Activated CD4-positive, alpha-beta memory T cell treated with anti-CD3 and anti-CD28 coated beads for 36 hours (primary cell): ENCODE measurements around the gene CHURC1. TPM values are rescaled to one million over a fixed set of nuclear protein-coding genes. Genes with fewer than 3 reads are reported as not detected.
"Not testable (repeated sequence)": the region's sequence is repeated elsewhere in the genome, so short reads cannot be mapped to it uniquely, and the experiment has no call there.

Source experiments
- CTCF ChIA-PET: fragments of 350-600 bp; sonication (Branson Sonifier 250); formaldehyde crosslinking; loops from one replicate; lab custom pipeline; 2021; ENCODE audit warnings: antibody characterized with exemption, inconsistent platforms; lab: Charles Lee
- POLR2A ChIA-PET: fragments of 350-600 bp; sonication (Branson Sonifier 250); formaldehyde crosslinking; loops from one replicate; lab custom pipeline; 2021; ENCODE audit warnings: antibody characterized with exemption; lab: Charles Lee
- DNase-seq: peaks from one replicate; pipeline ENCODE4 v3.0.0-alpha.2; 2020
- H3K27ac Mint-ChIP-seq: one replicate; pipeline ENCODE4 v1.8.0; 2021; ENCODE audit warnings: mixed read lengths
- H3K27me3 Mint-ChIP-seq: one replicate; pipeline ENCODE4 v1.8.0; 2021; ENCODE audit warnings: mixed read lengths
- H3K36me3 Mint-ChIP-seq: one replicate; pipeline ENCODE4 v1.8.0; 2021; ENCODE audit warnings: mixed read lengths
- H3K4me1 Mint-ChIP-seq: one replicate; pipeline ENCODE4 v1.8.0; 2021; ENCODE audit warnings: low read depth, mixed read lengths
- H3K4me3 Mint-ChIP-seq: one replicate; pipeline ENCODE4 v1.8.0; 2021; ENCODE audit warnings: mild to moderate bottlenecking, mixed read lengths
- H3K9me3 Mint-ChIP-seq: one replicate; pipeline ENCODE4 v1.8.0; 2021; ENCODE audit warnings: mixed read lengths
- intact Hi-C: fragments of 100-400 bp; cut with micrococcal nuclease; formaldehyde crosslinking; loops from one replicate; pipeline ENCODE4 v1.15.1; 2023
- total RNA-seq, 2 experiments: library from RNA; stranded (reverse); gene quantifications; one replicate each; pipeline ENCODE4 v1.2.3, GENCODE V29; 2021

Gene CHURC1
- total RNA-seq, 2 experiments from 2014 or later, result 61.7 to 62.6 TPM

DNA sequence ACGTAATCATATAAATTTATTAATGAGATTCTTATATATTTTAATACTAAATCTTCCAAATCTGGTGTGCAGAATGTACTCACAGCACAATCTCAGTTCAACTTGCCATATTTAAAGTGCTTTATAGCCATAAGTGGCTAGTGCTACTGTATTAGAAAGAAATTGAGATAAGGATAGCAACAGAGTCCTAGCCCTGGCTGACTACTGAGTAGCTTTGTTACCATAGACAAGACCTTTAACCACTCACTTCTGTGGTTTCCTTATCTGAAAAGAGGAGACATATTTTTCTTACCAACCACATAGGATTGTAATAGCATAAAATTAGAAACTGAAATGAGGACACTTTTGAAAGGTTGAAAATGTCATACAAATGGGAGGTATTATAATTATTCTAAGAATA, 2.0 kb upstream of the CHURC1 start:
- Mint-ChIP-seq H3K9me3 (no peaks in the 10 kb centered on the region), H3K4me3 (no peak overlapping the region), H3K27ac (no peak overlapping the region), H3K36me3 (peaks cover 8% of the 10 kb centered on the region), H3K4me1 (peaks cover 26% of the 10 kb centered on the region), H3K27me3 (peaks cover 3% of the 10 kb centered on the region)
- DNase-seq, result no peak
- ChIA-PET CTCF (no interaction called here), POLR2A (no interaction called here)
- intact Hi-C loops, result loop anchor here (10.0 kb wide), 1 partner anchor 407 kb away; the partner anchor contains the start of genes ZBTB1 and ZBTB25

DNA sequence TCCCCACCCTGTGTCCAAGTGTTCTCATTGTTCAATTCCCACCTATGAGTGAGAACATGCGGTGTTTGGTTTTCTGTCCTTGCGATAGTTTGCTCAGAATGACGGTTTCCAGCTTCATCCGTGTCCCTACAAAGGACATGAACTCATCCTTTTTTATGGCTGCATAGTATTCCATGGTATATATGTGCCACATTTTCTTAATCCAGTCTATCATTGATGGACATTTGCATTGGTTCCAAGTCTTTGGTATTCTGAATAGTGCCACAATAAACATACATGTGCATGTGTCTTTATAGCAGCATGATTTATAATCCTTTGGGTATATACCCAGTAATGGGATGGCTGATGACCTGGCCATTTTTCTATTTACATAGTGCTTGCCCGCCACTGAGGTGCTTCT, 778 bp upstream of the CHURC1 start:
- intact Hi-C loops, result loop anchor here (10.0 kb wide), 1 partner anchor 409 kb away; the partner anchor contains the start of genes ZBTB1 and ZBTB25
- CTCF ChIA-PET, H3K9me3 Mint-ChIP-seq, H3K27ac Mint-ChIP-seq, H3K27me3 Mint-ChIP-seq, DNase-seq: not testable (repeated sequence)
- Mint-ChIP-seq H3K36me3 (peaks cover 12% of the 10 kb centered on the region), H3K4me1 (peaks cover 37% of the 10 kb centered on the region), H3K4me3 (peak overlapping the region; percentile 78)
- POLR2A ChIA-PET, result interaction anchor here (1.2 kb wide), 1 partner anchor 57 kb away, joined by 3 read pairs; no protein-coding TSS in a partner anchor

DNA sequence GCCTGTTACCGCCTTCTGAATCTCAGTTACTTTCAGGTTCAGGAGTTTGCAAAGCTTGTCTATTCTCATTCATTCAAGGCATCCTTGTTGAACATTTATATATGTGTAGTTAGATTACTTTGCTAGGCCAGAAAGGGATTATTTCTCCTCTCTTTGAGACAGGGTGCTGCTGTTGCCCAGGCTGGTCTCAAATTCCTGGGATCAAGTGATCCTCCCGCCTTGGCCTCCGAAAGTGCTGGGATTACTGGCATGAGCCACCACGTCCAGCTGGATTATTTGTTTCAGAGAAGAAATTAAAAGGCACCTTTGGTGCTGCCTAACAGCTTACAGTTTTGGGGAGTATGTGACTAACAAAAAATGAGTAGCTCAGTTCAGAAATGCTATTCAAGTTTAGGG, 772 bp downstream of the CHURC1 start:
- peak overlapping the region; percentile 90 for H3K27ac Mint-ChIP-seq
- no peaks in the 10 kb centered on the region for H3K9me3 Mint-ChIP-seq
- peaks cover 50% of the 10 kb centered on the region for H3K4me1 Mint-ChIP-seq
- intact Hi-C loops, result loop anchor here (1.0 to 10.0 kb wide), 5 partner anchors 13 to 410 kb away; partner anchors contain the start of genes FNTB, MAX, ZBTB1 and ZBTB25
- H3K36me3 Mint-ChIP-seq, result peaks cover 12% of the 10 kb centered on the region
- ChIA-PET POLR2A (interaction anchor here (0.6 to 1.8 kb wide), 6 partner anchors 9 to 1045 kb away, joined by 3 to 12 read pairs (median 4); no protein-coding TSS in a partner anchor), CTCF (interaction anchor here (0.7 to 1.6 kb wide), 10 partner anchors 9 to 910 kb away, joined by 3 to 6 read pairs (median 3); partner anchors contain the start of genes FNTB and HSPA2)
- H3K27me3 Mint-ChIP-seq, result no peaks in the 10 kb centered on the region
- H3K4me3 Mint-ChIP-seq, result peak overlapping the region; percentile 78
- no peak for DNase-seq

DNA sequence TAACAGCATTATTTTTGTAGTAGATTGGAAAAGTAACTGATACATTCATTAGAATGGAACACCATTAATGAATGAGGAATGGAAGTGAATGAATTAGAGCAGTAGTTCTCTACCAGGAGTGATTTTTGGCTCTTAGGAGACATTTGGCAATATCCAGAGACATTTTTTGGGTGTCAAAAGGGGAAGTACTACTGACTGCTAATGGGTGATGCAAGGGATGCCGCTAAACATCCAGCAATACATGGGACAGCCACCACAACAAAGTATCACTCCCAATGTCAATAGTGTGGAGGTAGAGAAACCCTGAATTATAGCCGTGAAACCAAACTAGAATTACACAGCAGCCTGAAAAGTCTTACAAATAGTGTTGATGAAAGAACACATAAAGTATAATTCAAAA, 1.5 kb downstream of the CHURC1 start:
- intact Hi-C loops, result loop anchor here (1.0 to 10.0 kb wide), 5 partner anchors 13 to 411 kb away; partner anchors contain the start of genes FNTB, MAX, ZBTB1 and ZBTB25
- H3K4me3 Mint-ChIP-seq, result peak overlapping the region; percentile 78
- peaks cover 12% of the 10 kb centered on the region for H3K36me3 Mint-ChIP-seq
- no peaks in the 10 kb centered on the region for H3K27me3 Mint-ChIP-seq
- H3K27ac Mint-ChIP-seq, result no peak overlapping the region
- ChIA-PET CTCF (interaction anchor here (1.3 to 1.6 kb wide), 2 partner anchors 8 to 24 kb away, joined by 5 to 6 read pairs; no protein-coding TSS in a partner anchor), POLR2A (interaction anchor here (1.0 to 1.8 kb wide), 4 partner anchors 11 to 71 kb away, joined by 3 to 12 read pairs (median 6); no protein-coding TSS in a partner anchor)
- no peaks in the 10 kb centered on the region for H3K9me3 Mint-ChIP-seq
- H3K4me1 Mint-ChIP-seq, result peaks cover 58% of the 10 kb centered on the region
- DNase-seq, result no peak

DNA sequence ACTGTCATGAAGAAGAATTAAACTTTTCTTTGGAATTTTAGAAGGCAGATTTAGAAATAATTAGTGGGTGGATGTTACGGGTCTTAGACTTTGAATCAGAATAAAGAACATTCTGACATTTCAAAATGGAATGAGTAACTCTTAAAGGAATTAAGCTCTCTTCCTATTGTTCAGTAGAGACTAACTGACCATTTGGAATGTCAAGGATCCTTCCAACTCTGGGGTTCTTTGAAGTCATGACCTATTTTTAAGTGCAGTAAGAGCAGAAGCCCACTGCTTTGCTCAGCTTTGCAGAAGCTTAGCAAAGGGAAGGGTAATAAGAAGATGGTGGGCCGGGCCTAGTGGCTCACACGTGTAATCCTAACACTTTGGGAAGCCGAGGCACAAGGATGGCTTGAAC, 4.0 kb downstream of the CHURC1 start:
- no peaks in the 10 kb centered on the region for H3K9me3 Mint-ChIP-seq
- ChIA-PET POLR2A (no interaction called here), CTCF (interaction anchor here (0.9 kb wide), 1 partner anchor 9 kb away, joined by 3 read pairs; no protein-coding TSS in a partner anchor)
- no peak overlapping the region for H3K4me3 Mint-ChIP-seq
- H3K36me3 Mint-ChIP-seq, result peaks cover 12% of the 10 kb centered on the region
- DNase-seq, result no peak
- peaks cover 68% of the 10 kb centered on the region for H3K4me1 Mint-ChIP-seq
- H3K27ac Mint-ChIP-seq, result peak overlapping the region; percentile 6
- intact Hi-C loops, result loop anchor here (10.0 kb wide), 1 partner anchor 413 kb away; the partner anchor contains the start of genes ZBTB1 and ZBTB25
- no peaks in the 10 kb centered on the region for H3K27me3 Mint-ChIP-seq

DNA sequence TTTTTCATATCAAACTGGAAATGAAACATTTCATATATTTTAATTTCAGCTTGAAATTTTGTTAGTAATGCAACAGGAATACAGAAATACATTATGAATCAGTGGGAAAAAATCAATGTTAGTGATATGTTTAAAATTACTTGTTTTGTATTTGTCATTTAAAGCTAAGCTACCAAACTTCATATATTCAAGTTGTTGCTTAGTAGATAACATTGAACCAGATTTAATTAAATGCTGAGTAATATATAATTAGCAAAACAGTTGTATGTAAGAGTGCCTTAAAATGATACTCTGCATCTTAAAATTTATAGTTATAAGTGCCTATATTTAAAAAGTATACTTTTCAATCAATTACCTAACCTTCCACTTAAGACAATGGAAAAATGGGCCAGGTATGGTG, 5.0 kb downstream of the CHURC1 start:
- DNase-seq, result no peak
- Mint-ChIP-seq H3K36me3 (peaks cover 16% of the 10 kb centered on the region), H3K9me3 (no peaks in the 10 kb centered on the region), H3K4me1 (peaks cover 70% of the 10 kb centered on the region), H3K4me3 (no peak overlapping the region), H3K27me3 (no peaks in the 10 kb centered on the region), H3K27ac (no peak overlapping the region)
- intact Hi-C loops, result loop anchor here (10.0 kb wide), 1 partner anchor 414 kb away; the partner anchor contains the start of genes ZBTB1 and ZBTB25
- CTCF ChIA-PET, result interaction anchor here (0.9 to 1.2 kb wide), 3 partner anchors 8 to 96 kb away, joined by 3 read pairs; no protein-coding TSS in a partner anchor
- POLR2A ChIA-PET, result no interaction called here

DNA sequence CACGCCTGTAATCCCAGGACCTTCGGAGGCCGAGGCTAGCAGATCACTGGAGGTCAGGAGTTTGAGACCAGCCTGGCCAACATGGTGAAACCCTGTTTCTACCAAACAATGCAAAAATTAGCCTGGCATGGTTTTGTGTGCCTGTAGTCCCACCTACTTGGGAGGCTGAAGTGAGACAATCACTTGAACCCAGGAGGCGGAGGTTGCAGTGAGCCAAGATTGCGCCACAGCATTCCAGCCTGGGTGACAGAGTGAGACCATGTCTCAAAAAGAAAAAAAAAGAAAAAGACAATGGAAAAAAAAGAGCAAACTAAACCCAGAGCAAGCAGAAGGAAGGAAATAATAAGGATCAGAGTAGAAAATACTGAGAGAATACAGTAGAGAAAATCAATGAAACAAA, 5.4 kb downstream of the CHURC1 start:
- H3K9me3 Mint-ChIP-seq, result no peaks in the 10 kb centered on the region
- intact Hi-C loops, result loop anchor here (10.0 kb wide), 1 partner anchor 415 kb away; the partner anchor contains the start of genes ZBTB1 and ZBTB25
- ChIA-PET POLR2A (no interaction called here), CTCF (interaction anchor here (0.8 to 1.2 kb wide), 3 partner anchors 28 to 97 kb away, joined by 3 read pairs; no protein-coding TSS in a partner anchor)
- peaks cover 19% of the 10 kb centered on the region for H3K36me3 Mint-ChIP-seq
- no peaks in the 10 kb centered on the region for H3K27me3 Mint-ChIP-seq
- no peak overlapping the region for H3K27ac Mint-ChIP-seq
- no peak for DNase-seq
- peaks cover 73% of the 10 kb centered on the region for H3K4me1 Mint-ChIP-seq
- H3K4me3 Mint-ChIP-seq, result no peak overlapping the region

DNA sequence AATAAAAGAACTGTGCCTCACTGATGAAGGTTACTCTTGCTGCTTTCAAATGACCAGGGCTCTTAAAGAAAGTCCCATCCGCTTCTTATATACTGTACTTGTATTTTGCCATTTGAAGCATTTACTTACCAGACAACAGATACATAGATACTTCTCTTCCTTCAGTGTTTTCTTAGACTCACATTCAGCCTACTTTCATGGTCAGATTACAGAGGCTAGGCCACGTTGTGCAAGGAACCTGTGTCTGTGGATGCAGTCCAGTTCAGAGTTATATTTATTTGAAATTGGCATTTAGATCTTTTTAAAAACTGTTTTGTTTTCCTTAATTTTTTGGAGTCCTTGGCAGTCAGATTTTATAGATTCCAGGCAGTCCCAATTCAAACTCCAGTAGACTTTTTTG, 6.2 kb downstream of the CHURC1 start:
- ChIA-PET POLR2A (no interaction called here), CTCF (interaction anchor here (0.8 to 1.5 kb wide), 3 partner anchors 16 to 98 kb away, joined by 3 to 4 read pairs (median 3); no protein-coding TSS in a partner anchor)
- H3K27ac Mint-ChIP-seq, result no peak overlapping the region
- no peak for DNase-seq
- no peaks in the 10 kb centered on the region for H3K9me3 Mint-ChIP-seq
- intact Hi-C loops, result no loop called here
- peaks cover 20% of the 10 kb centered on the region for H3K36me3 Mint-ChIP-seq
- H3K4me3 Mint-ChIP-seq, result no peak overlapping the region
- peaks cover 70% of the 10 kb centered on the region for H3K4me1 Mint-ChIP-seq
- H3K27me3 Mint-ChIP-seq, result no peaks in the 10 kb centered on the region

DNA sequence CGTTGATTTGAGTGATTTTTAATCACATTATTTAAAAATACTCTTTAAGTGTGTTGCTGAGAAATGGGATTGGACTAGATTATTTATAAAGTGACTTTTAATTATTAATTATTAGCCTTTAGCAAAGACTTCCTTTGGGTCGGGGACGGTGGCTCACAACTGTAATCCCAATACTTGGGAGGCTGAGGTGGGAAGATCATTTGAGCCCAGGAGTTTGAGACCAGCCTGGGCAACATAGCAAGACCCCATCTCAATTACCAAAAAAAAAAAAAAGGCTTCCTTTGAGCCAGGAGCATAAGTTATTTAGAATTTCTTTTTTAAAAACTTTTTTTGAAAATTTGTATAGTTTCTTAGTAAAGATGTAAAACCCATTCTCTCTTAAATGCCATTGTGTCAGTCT, 8.8 kb downstream of the CHURC1 start:
- no peak overlapping the region for H3K4me3 Mint-ChIP-seq
- no peak for DNase-seq
- POLR2A ChIA-PET, result interaction anchor here (0.5 to 1.5 kb wide), 2 partner anchors 8 to 42 kb away, joined by 3 to 6 read pairs; partner anchors contain the start of gene CHURC1
- CTCF ChIA-PET, result interaction anchor here (1.3 to 1.7 kb wide), 2 partner anchors 100 to 163 kb away, joined by 3 to 4 read pairs; no protein-coding TSS in a partner anchor
- H3K36me3 Mint-ChIP-seq, result peaks cover 21% of the 10 kb centered on the region
- no peaks in the 10 kb centered on the region for H3K9me3 Mint-ChIP-seq
- H3K4me1 Mint-ChIP-seq, result peaks cover 63% of the 10 kb centered on the region
- intact Hi-C loops, result no loop called here
- no peaks in the 10 kb centered on the region for H3K27me3 Mint-ChIP-seq
- H3K27ac Mint-ChIP-seq, result no peak overlapping the region

DNA sequence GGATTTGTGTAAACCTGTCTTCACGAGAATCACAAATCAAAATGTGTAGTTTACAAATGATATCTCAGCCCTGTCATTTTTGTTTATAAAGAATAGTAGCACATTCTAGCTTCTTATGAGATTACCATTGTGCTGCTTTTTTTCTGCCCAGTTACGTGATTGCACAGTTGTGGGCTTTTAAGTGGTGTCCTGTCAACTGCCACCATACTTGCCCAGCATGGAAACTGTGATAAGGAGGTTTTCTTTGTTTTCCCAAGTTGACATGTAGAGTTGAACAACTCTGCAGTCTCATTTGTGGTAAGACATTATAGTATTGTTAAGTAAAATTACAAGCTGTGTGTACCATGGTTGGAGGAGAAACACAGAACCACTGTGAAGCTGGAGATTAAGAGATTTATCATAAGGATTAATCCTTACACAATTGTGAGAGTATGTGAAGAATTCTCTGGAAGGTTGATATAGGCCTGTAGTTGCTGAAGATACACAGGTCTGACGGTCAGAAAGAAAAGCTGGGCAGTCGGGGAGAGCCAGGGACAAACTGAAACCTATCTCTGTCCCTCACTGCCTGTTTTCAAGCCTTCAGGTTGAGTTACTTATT, 12.2 kb downstream of the CHURC1 start:
- intact Hi-C loops, result no loop called here
- H3K36me3 Mint-ChIP-seq, result peaks cover 27% of the 10 kb centered on the region
- no peaks in the 10 kb centered on the region for H3K27me3 Mint-ChIP-seq
- ChIA-PET POLR2A (interaction anchor here (2.8 kb wide), 1 partner anchor 12 kb away, joined by 12 read pairs; the partner anchor contains the start of gene CHURC1), CTCF (interaction anchor here (0.6 to 1.3 kb wide), 3 partner anchors 21 to 162 kb away, joined by 3 read pairs; partner anchors contain the start of gene FNTB)
- peaks cover 47% of the 10 kb centered on the region for H3K4me1 Mint-ChIP-seq
- peak overlapping the region; percentile 38 for H3K27ac Mint-ChIP-seq
- no peak overlapping the region for H3K4me3 Mint-ChIP-seq
- H3K9me3 Mint-ChIP-seq, result no peaks in the 10 kb centered on the region
- DNase-seq, result no peak

DNA sequence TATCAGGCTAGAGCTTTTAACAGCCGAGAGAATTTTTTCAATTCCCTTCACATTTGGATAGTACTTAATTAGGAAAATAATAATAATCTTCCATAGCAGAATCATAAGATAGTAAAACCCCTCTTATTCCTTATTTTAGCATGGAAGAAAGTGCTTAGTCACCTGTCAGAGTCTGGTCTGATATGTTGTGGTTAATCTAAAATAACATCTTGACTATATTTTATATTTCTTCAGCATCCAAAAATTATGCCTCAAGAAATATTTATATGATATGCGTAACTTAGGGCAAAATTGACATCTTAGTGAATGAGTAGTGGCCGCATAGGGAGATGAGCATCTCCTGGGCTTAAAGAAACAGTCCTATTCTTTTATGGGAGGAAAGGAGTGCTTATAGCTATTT, 12.8 kb downstream of the CHURC1 start:
- intact Hi-C loops, result no loop called here
- peaks cover 28% of the 10 kb centered on the region for H3K36me3 Mint-ChIP-seq

More for the DNA sequence above, 12.8 kb downstream of the CHURC1 start:
- peaks cover 41% of the 10 kb centered on the region for H3K4me1 Mint-ChIP-seq
- H3K4me3 Mint-ChIP-seq, result no peak overlapping the region
- no peaks in the 10 kb centered on the region for H3K9me3 Mint-ChIP-seq
- no peaks in the 10 kb centered on the region for H3K27me3 Mint-ChIP-seq
- peak overlapping the region; percentile 38 for H3K27ac Mint-ChIP-seq
- POLR2A ChIA-PET, result interaction anchor here (2.8 kb wide), 1 partner anchor 12 kb away, joined by 12 read pairs; the partner anchor contains the start of gene CHURC1
- CTCF ChIA-PET, result interaction anchor here (0.7 to 1.3 kb wide), 3 partner anchors 8 to 162 kb away, joined by 3 read pairs; partner anchors contain the start of gene FNTB
- DNase-seq, result no peak
